CD4-positive, alpha-beta T cell treated with Interleukin-15 for 4 hours (primary cell): ENCODE measurements around the gene STX3.
"Not testable (repeated sequence)": the region's sequence is repeated elsewhere in the genome, so short reads cannot be mapped to it uniquely, and the experiment has no call there.

ENCODE experiments used
- DNase-seq: peaks from one replicate; pipeline ENCODE4 v3.0.0-alpha.2; 2020; ENCODE audit warnings: low spot score

Gene STX3

DNA sequence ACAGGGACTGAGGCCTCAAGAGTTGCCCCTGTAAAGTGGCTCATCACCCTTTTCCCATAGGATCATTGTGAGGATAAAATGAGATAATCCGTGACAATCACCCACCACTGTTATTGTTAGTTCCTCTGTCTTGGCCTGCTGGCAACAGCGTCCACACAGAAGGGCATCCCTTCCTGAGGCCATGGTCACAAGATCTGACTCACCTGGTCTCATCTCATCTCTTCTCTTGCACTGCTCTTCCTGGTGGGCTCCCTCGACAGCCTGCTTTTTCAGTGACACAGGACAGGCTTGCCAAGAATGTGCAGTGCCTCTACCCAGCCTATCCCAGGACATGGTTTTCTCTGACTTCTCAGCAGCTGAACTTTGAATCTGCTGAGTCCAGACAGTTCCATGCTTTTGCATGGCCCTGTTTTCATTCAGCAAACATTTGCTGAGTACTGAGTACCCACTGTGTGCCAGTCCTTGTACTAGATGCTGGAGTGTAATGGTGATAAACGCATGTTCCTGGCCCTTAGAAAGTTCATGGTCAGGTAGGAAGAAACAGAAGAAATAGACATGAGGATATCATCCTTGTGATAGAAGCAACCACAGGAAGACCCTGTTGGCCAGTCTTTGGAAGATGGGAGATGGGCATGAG, 3.3 kb downstream of the STX3 start:
- no peak for DNase-seq

DNA sequence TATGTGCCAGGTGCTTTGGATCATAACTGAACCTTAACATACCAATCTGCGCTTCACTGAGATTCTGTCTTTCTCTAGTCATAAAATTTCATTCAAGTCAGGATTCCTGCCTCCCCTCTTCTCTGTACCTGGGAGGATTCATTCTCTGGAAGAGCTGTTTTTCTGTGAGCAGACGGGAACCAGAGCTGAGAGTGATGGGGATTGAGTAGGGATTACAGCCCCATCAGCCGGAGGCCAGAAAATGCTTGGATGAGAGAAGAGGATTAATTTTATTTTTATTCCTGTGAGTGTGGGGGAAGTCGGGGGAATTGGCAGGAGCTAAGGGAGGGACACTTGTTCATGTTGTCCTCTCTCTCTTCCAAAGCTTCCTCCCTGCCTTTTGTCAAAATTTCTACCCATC, 4.7 kb downstream of the STX3 start:
- no peak for DNase-seq

DNA sequence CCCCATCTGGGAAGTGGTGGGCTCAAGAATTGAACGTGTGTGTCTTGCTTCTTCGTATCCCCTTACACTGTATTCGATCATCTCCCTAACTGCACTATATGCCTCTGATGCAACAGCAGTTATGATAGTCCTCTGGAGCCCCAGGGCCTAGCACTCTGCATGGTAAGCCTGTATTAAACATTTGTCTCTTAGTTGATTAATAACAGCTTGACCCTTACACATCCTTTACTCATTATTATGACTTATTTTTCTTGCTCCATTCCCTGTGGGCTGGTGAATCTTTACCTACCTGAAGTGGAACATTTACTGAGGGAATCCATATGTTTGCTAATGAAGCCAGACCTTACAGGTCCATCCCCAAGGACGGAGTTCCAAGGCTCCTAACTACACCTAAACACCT, 5.6 kb downstream of the STX3 start:
- DNase-seq: no peak

DNA sequence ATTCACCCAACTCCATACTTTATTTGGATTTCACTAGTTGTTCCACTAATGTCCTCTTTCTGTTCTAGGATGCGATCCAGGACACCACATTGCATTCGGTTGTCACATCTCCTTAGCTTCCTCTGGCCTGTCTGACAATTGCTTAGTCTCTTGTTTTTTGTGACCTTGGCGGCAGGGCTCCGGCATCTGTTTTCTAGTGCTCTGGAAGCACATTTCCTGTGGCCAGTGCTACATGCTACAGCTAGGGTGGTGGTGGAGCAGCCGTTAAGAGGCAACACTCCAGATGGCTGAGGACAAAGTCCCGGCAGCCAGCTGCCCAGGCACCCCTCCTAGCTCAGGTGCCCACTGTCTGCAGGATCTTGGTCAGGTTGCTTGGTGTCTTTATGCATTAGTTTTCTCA, 6.8 kb downstream of the STX3 start:
- no peak for DNase-seq

DNA sequence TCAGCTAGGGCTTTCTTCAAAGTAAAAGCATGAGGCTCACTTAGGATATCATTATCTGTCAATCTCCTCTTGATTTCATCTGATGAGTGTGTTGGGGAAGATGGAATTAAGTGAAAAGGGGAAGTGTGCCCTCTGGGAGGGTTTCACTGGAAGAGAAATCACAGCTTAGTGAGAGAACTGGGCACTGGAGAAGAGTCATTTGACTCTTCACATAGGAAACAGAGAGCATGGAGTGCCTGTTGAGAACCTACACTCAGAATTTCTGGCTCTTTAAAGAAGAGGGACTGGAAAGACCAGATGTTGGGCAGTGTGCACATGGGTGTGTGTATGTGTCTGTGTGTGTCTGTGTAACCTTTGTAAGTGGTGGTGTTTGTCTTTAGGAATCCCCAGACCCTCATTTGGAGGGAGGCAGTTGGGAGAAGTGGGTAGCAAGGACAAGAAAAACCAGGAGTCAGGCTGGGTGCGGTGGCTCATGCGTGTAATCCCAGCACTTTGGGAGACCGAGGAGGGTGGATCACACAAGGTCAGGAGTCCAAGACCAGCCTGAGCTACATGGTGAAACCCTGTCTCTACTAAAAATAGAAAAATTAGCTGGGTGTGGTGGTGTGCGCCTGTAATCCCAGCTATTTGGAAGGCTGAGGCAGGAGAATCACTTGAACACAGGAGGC, 10.0 kb downstream of the STX3 start:
- DNase-seq: no peak

DNA sequence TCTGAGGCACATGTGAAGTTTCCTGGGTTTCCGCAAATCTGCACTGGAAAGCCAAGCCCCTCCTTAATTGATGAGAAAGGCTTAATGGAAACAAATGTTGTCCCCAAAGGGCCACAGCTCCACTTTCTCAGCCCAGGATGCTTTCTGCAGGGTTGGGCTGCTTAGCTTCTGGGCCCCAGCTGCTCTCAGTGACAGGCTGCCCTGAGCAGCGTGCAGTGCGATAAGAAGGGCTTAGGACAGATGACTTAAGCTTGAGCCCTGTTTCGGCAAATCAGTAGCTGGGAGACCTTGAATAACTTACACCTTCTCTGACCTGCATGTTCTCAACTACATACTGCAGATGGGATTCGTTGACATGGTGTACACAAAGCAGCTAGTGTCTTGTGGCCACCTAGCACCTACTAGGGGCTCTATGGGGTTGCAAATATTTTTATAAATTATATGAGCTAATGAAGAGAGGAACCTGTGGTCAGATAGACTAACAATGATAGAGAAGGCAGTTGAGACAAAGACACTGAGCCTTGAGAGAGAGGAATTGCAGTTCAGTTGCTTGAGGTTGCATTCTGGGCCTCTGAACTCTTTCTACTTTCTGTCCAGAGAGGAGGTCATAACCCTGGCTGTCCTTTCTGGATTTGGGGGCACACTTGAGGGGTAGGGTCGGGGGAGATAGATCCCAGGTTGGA, 11.5 kb downstream of the STX3 start:
- no peak for DNase-seq

- peak; percentile 32 for DNase-seq
Observed at GRCh38 chr11:59767225-59767611, 12.0 kb downstream of the STX3 start.

DNA sequence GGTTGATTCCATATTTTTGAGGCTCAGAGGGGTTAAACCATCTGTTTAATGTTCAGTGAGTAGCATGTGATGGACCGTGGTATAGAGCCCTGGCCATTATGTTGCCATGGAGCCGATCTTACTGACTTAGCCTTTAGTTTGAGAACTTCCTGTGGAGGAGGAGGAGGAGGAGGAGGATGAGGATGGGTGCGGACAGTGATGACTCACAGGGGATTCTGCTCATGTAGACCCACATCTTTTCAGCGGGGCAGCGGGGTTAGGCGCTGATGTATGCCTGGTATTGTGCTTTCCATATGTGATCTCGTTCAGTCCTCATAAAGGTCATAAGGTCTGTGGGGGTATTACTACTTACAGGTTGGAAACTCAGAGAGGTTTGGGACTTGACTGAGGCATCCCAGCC, 13.9 kb downstream of the STX3 start:
- no peak for DNase-seq

GRCh38 chr11:59769828-59770227, 14.7 kb downstream of the STX3 start:
- DNase-seq: no peak

- DNase-seq: no peak
Observed at GRCh38 chr11:59770319-59770718, 15.1 kb downstream of the STX3 start.

DNA sequence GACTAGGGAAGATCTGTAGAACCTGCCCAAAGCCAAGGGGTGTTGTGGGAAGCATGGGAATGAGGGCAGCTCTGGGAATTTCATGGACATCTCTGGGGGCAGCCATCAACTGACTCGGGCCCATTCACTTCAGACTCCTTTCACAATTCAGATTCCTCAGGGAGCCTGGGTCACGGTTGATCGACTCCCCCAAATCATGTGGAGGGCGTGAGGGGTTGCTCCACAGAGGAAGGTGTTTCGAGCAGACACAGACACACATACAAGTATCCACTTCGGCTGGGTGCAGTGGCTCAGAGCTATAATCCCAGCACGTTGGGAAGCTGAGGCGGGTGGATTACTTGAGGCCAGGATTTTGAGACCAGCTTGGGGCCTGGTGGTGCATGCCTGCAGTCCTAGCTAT, 15.7 kb downstream of the STX3 start:
- no peak for DNase-seq

DNA sequence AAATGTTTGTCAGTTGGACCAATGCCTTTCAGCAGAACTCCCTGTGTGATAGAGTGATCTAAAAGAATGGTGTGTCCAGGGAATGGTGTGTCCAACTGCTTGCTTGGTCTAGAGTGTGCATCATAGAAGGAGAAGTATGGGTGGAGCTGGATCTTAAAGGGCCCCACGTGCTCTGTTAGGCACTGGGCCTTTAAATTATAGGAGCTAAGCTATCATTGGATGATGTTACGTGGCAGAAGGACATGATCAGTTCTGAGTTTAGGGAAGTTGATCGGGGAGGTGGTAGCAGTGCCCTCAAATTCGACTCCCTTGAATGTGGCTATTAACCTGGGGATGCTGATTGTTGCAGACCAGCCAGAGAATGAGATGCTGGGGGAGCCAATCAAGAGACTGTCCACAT, 16.4 kb downstream of the STX3 start:
- no peak for DNase-seq

DNA sequence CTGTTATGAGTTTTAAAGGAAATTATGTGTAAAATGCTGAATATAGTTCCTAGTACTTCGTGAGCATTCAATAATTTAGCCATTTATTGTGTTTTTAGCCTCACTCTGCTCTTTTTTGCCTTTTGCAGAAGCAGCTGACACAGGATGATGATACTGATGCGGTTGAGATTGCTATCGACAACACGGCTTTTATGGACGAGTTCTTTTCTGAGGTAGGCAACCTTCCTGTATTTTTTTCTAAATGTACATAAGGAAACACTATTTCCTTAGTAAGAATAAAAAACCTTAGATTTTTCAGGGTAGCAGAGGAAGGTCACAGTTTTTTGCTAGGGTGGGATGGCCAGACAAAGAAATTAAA, 17.9 kb downstream of the STX3 start:
- DNase-seq: no peak

GRCh38 chr11:59776210-59777066, 21.3 kb downstream of the STX3 start:
- peak; percentile 59 for DNase-seq

DNA sequence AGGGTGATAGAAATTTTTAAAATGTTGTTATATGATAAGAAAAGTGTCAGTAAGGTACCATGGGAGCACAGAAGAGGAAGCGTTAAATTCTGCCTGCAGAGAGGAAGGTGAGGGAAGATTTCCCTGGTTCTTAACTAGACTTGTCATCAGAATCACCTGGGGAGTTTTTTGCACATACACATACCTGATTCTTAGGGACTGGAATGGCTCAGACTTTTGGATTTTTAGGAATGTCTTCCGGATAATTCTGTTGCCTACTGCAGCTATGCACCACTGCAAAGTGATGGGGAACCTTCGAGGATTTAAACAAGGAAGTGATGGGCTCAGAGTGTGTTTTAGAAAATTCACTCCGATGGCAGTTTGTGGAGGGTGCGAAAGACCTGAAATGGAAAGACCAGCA, 21.9 kb downstream of the STX3 start:
- no peak for DNase-seq

GRCh38 chr11:59778122-59778521, 22.9 kb downstream of the STX3 start:
- DNase-seq: no peak

GRCh38 chr11:59779487-59779886, 24.3 kb downstream of the STX3 start:
- DNase-seq: no peak

DNA sequence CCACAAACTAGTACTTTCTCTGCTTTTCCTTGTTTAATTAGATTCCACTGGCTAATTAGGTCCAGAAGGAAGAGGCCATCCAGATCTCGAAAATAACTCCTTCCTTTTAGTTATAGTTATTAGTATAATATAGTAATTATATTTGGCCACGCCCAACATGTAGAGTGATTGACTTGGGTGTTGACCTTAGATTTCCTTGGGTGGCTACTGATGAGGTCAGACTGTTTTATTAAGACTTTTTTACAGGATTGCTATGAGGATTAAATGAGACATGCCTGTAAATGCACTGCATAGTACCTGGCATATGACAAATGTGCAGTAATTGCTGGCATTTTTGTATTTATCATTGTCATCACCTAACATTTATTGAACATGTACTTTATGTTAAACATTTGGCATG, 26.9 kb downstream of the STX3 start:
- DNase-seq: no peak

DNA sequence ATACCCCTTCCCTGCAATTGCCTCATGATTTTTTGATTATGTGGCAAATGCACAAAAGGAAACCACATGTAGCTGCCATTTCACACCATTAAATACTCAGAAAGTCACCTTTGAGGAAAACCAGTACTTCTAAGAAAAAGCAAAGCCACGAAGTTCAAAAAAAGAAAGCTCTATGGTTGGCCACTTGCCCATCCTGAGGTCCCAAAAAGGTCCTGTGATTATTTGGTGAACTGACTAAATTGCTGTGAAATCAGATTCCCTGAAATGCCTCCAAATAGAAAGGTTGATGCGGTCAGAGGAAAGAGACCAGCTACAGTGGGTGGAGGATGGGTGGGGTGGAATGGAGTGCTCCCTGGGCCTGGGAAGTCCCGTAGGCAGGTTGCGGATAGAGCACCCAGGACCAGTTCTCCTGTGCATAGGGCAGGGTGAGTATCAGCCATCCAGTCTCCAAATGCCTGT, 28.5 kb downstream of the STX3 start:
- DNase-seq: peak; percentile 57

DNA sequence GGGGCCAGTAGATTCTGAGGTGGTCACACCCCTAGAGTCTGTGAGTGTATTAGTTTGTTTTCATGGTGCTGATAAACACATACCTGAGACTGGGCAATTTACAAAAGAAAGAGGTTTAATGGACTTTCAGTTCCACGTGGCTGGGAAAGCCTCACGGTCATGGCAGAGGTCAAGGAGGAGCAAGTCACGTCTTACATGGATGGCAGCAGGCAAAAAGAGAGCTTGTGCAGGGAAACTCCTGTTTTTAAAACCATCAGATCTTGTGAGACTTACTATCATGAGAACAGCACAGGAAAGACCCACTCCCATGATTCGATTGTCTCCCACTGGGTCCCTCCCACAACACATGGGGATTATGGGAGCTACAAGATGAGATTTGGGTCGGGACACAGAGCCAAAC, 29.3 kb downstream of the STX3 start:
- not testable (repeated sequence) for DNase-seq

DNA sequence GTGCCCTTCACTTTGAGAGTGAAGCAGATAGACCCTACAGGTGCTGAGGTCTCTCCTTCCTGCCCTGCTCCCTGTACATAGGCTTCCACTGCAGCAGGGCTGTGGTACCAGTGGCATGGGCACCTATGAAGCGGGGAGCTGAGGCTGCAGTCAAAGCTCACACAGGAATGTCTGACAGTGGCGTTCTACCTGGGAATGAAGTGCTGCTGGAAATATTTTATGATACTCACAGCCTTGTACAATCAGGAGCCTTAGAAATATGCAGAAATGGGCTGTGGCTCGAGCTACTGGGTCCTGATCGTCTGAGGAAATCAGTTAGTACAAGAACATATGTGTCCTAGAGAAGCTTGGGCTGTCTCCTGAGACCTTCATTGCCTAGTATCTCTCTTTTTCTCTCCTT, 30.6 kb downstream of the STX3 start:
- no peak for DNase-seq

DNA sequence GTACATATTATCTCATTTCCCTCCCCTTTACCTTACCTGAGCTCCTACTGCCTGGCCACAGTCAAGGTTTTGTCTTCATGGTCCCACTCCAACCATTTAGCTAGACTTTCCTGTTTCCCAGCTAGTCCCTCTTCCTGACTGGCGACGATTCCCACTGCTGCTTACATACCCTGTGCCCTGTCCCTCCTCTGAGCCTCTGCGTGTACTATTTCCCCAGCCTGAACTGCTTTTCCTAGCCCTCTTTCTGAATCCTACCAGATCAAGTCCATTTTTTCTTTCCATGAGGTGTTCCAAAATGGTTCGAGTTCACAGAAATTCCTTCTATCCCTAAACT, 32.0 kb downstream of the STX3 start:
- no peak for DNase-seq

DNA sequence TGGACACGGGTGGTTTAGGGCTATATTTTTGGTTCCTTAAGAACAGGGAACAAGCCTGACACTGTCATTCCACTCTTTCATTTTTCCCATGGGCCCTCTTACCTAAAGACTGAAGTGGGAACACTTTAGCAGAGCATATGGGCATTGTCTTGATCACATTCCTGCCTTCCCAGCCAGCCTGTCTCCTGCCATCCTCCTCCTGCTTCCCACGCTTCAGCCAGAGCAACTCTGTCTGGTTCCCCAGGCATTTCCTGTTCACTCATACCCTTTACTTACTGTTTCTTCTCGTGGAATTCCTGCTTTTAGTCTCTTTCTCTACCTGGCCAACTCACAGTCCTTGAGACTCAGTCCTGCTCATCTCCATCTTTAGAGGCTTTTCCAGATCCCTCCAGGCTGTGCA, 32.6 kb downstream of the STX3 start:
- DNase-seq: no peak
